DMS153 treated with DMSO at 0.1 percent for 48 hours (cell line): ENCODE data around the gene SSH2.
"Not testable (repeated sequence)": the region's sequence is repeated elsewhere in the genome, so short reads cannot be mapped to it uniquely, and the experiment has no call there.

ENCODE experiments used
- DNase-seq: peaks from one replicate; lab custom pipeline; 2025; ENCODE audit not compliant: unreplicated experiment; lab: John Stamatoyannopoulos, UW

Gene SSH2

GRCh38 chr17:29782917-29783316 is 147.1 kb downstream of the SSH2 start:
- no peak for DNase-seq

GRCh38 chr17:29779812-29780190 is 150.2 kb downstream of the SSH2 start:
- not testable (repeated sequence) for DNase-seq

- DNase-seq, result peak; percentile 19
Observed at GRCh38 chr17:29778956-29779811, 150.8 kb downstream of the SSH2 start.

- no peak for DNase-seq
Observed at GRCh38 chr17:29777663-29778062, 152.4 kb downstream of the SSH2 start.

- no peak for DNase-seq
Observed at GRCh38 chr17:29776026-29776425, 154.0 kb downstream of the SSH2 start.

GRCh38 chr17:29772981-29773380 is 157.0 kb downstream of the SSH2 start:
- DNase-seq, result no peak

GRCh38 chr17:29771546-29771945 is 158.5 kb downstream of the SSH2 start:
- DNase-seq, result no peak

GRCh38 chr17:29769225-29769624 is 160.8 kb downstream of the SSH2 start:
- DNase-seq, result no peak

- DNase-seq, result no peak
Observed at GRCh38 chr17:29766796-29767327, 163.2 kb downstream of the SSH2 start.

- no peak for DNase-seq
Observed at GRCh38 chr17:29764748-29765147, 165.3 kb downstream of the SSH2 start.

GRCh38 chr17:29764217-29764616 is 165.8 kb downstream of the SSH2 start:
- DNase-seq, result no peak

GRCh38 chr17:29763273-29763672 is 166.8 kb downstream of the SSH2 start:
- no peak for DNase-seq

- DNase-seq, result no peak
Observed at GRCh38 chr17:29761040-29761761, 168.8 kb downstream of the SSH2 start.

GRCh38 chr17:29760279-29761039 is 169.6 kb downstream of the SSH2 start:
- no peak for DNase-seq

- no peak for DNase-seq
Observed at GRCh38 chr17:29758255-29758654, 171.8 kb downstream of the SSH2 start.

- DNase-seq, result no peak
Observed at GRCh38 chr17:29757788-29758187, 172.2 kb downstream of the SSH2 start.

GRCh38 chr17:29753845-29754439 is 176.1 kb downstream of the SSH2 start:
- DNase-seq, result no peak

- DNase-seq, result no peak
Observed at GRCh38 chr17:29749045-29749825, 180.8 kb downstream of the SSH2 start.

- DNase-seq, result no peak
Observed at GRCh38 chr17:29748400-29748799, 181.6 kb downstream of the SSH2 start.

- no peak for DNase-seq
Observed at GRCh38 chr17:29747660-29748059, 182.4 kb downstream of the SSH2 start.
